Sigmoid colon (tissue), 4 donors: Measurements from ENCODE around the gene RUSF1.

ENCODE experiments used
- CTCF ChIP-seq, 4 experiments: fragments of 450-650 bp in 3 of 4; fragments of 200-600 bp in 1 of 4; IDR thresholded peaks; one replicate each; pipeline ENCODE4 v1.5.1; 2016 to 2019; ENCODE audit warnings: antibody characterized with exemption in 4 of 4, mild to moderate bottlenecking in 3 of 4, moderate library complexity in 2 of 4
- EP300 ChIP-seq, 4 donors: sonication (generic); formaldehyde crosslinking; IDR thresholded peaks; one replicate each; pipeline ENCODE4 v1.6.1; 2017; ENCODE audit warnings: antibody characterized with exemption in 4 of 4

DNA sequence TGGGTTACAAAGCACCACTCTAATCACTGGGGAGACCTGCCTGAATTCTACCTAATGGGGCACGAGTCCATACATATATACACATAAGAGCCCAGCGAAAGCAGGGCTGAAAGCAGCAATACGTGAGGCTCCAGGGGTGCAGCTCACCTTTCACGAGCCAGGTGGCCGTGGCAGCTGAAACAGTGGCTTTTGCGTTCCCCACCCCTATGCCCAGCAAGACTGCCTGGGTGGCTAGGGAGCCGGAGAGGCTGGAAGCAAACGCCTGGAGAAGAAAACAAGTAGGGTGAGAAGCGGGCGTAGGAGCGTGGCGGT lies 618 bp downstream of the RUSF1 start:
- no peak for TF ChIP-seq CTCF (IDR thresholded peaks at IDR 0.05)
- TF ChIP-seq EP300 (IDR thresholded peaks at IDR 0.05) = no peak
